ENCODE results near the gene LEF1. TPM values are rescaled to one million over a fixed set of nuclear protein-coding genes. Genes with fewer than 3 reads are reported as not detected.

The LEF1 gene
- polyA plus RNA-seq, 1 experiment = 2.7 TPM

DNA sequence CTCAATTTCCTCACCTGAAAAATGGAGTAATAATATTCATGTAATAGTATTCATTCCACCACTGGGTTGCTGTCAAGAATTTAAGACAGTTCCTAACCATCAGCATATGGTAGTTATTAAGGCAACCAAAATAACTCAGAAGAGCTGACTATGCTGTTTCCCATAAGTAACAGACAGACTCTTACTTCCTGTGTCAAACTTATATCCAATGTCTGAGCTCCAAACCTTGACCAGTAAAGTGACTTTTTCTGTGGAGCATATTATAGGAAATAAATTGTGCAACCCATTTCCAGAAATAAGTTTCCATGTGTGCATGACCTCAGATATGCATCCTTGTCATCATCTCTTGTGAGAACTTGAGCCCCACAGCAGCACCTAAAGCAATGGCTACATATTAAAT lies 100.3 kb downstream of the LEF1 start:
- no peaks in the 10 kb centered on the region for H3K27me3 ChIP-seq (ENCODE audit: control insufficient read depth, insufficient read depth, low read length)
- H3K4me3 ChIP-seq (ENCODE audit: low read depth, low read length) = no peak overlapping the region
- POLR2A ChIA-PET = no interaction called here
- CTCF ChIA-PET = interaction anchor here (1.3 kb wide), 1 partner anchor 504 kb away, joined by 4 read pairs; no protein-coding TSS in a partner anchor
- no peaks in the 10 kb centered on the region for H3K36me3 ChIP-seq (ENCODE audit: control insufficient read depth, insufficient read depth, low read length)
- peak; percentile 31 for DNase-seq (ENCODE audit: low read depth)
- TF ChIP-seq, protein P1, sequence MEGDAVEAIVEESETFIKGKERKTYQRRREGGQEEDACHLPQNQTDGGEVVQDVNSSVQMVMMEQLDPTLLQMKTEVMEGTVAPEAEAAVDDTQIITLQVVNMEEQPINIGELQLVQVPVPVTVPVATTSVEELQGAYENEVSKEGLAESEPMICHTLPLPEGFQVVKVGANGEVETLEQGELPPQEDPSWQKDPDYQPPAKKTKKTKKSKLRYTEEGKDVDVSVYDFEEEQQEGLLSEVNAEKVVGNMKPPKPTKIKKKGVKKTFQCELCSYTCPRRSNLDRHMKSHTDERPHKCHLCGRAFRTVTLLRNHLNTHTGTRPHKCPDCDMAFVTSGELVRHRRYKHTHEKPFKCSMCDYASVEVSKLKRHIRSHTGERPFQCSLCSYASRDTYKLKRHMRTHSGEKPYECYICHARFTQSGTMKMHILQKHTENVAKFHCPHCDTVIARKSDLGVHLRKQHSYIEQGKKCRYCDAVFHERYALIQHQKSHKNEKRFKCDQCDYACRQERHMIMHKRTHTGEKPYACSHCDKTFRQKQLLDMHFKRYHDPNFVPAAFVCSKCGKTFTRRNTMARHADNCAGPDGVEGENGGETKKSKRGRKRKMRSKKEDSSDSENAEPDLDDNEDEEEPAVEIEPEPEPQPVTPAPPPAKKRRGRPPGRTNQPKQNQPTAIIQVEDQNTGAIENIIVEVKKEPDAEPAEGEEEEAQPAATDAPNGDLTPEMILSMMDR (IDR thresholded peaks at IDR 0.05; ENCODE audit: insufficient read depth, low read depth, low read length) = no peak

DNA sequence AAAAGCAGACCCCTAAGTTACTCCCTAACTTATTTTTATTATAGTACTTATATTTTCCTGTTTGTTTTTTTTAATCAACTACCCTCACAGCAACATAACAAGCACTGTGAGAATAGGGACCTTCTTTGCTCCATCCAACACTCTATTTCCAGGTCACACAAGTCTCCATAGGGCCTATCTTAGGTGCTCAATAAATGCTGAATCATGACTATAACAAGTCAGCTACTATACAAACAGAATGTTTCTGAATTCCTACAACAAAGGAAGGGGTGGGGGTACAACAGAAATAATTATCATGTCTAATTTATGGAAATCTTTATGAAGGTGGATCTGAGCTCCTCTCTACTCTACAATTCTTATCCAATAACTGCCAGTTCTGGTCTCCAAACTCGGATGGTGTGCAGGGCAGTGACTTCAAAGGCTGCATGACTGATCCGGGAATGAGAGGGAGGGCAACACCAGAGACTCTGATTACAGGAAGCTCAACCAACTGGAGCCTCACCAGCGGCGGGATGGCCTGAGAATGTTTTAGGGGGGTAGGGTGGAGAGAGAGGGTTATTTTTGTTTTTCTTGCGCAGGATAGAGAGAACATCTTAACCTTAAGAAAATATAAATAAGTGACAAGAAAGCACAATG lies 107.9 kb downstream of the LEF1 start:
- ChIA-PET CTCF (interaction anchor here (0.6 to 5.9 kb wide), 13 partner anchors 15 to 577 kb away, joined by 3 to 29 read pairs (median 5); no protein-coding TSS in a partner anchor), POLR2A (no interaction called here)
- no peak overlapping the region for H3K4me3 ChIP-seq (ENCODE audit: low read depth, low read length)

DNA sequence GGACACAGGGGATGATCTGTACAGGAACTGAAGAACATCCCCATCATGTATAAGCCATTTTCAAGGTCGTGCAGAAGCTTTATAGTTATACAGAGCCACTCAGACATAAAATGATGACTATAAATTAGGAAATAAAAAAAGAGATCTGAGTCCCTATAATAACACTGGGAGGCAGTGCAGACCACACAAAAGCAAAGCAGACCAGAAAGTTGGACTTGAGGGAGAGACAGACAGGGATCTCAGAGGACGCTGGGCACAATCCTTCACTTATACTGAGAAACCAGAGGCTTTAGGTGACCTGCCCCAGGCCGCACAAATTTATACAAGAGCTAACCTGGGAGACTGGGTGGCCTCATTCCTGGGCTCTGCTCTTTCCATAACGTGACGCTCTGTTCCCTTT lies 108.6 kb downstream of the LEF1 start:
- CTCF ChIA-PET = interaction anchor here (0.6 to 5.9 kb wide), 15 partner anchors 9 to 578 kb away, joined by 3 to 29 read pairs (median 4); no protein-coding TSS in a partner anchor
- POLR2A ChIA-PET = no interaction called here
- TF ChIP-seq, protein P1 (IDR thresholded peaks at IDR 0.05; ENCODE audit: insufficient read depth, low read depth, low read length) = no peak
- no peaks in the 10 kb centered on the region for H3K27me3 ChIP-seq (ENCODE audit: control insufficient read depth, insufficient read depth, low read length)
- no peak overlapping the region for H3K4me3 ChIP-seq (ENCODE audit: low read depth, low read length)
- H3K36me3 ChIP-seq (ENCODE audit: control insufficient read depth, insufficient read depth, low read length) = no peaks in the 10 kb centered on the region
- DNase-seq (ENCODE audit: low read depth) = no peak

More for the DNA sequence above, 107.9 kb downstream of the LEF1 start:
- H3K27me3 ChIP-seq (ENCODE audit: control insufficient read depth, insufficient read depth, low read length) = no peaks in the 10 kb centered on the region
- TF ChIP-seq, protein P1 (IDR thresholded peaks at IDR 0.05; ENCODE audit: insufficient read depth, low read depth, low read length) = no peak
- no peak for DNase-seq (ENCODE audit: low read depth)
- no peaks in the 10 kb centered on the region for H3K36me3 ChIP-seq (ENCODE audit: control insufficient read depth, insufficient read depth, low read length)

DNA sequence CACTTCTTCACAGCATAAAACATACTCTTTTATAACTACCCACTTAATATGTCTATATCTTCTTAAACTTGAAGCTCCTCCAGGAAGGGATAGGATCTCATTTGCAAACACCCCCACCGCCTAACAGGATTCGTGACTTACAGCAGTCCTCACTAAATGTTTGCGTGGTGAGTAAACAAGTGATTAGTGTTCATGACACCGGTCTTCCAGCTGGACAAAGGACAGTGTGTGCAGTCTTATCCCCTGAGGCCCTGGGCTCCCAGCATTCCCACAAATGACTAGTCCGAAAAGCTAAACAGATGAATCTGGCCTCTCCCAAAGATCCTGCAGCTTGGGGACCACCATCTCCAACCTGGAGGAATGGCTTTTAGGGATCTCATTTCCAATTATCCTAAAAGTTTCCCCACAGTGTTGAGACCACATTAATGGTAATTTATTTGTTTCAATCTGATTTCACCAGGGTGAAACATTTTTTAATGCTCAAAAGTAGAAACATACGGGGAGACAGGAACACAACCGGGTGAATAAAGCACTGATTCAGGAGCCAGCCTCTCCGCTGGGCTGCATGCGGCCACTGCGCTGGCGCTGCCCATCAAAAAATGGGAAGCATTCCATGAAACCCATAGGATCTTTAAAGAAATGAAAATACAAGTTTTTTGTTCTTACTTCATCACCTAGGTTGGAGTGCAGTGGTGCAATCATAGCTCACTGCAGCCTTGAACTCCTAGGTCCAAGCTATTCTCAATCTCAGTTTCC lies 109.9 kb downstream of the LEF1 start:
- ChIA-PET CTCF (interaction anchor here (0.7 to 5.9 kb wide), 9 partner anchors 12 to 579 kb away, joined by 3 to 29 read pairs (median 6); no protein-coding TSS in a partner anchor), POLR2A (no interaction called here)
- TF ChIP-seq, protein P1 (IDR thresholded peaks at IDR 0.05; ENCODE audit: insufficient read depth, low read depth, low read length) = no peak
- no peaks in the 10 kb centered on the region for H3K36me3 ChIP-seq (ENCODE audit: control insufficient read depth, insufficient read depth, low read length)
- no peak overlapping the region for H3K4me3 ChIP-seq (ENCODE audit: low read depth, low read length)
- H3K27me3 ChIP-seq (ENCODE audit: control insufficient read depth, insufficient read depth, low read length) = no peaks in the 10 kb centered on the region
- peak; percentile 75 for DNase-seq (ENCODE audit: low read depth)

DNA sequence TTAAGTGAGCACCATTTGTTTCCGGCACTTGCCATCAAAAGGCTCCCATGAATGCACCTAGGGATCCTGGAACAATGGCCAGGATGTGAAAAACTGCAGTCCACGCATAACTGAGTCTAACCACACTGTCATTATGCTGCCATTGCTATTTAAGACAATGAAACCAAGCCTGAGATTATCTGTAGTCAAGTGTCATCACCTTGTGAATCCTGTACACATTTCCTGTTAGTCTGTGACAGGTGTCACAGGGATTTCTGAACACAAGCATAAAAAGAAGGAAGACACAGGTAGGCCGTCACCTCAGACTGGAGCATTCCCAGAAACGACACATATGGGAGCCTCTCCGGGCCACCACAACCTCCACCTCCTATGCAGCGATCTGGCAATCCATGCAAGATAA lies 112.3 kb downstream of the LEF1 start:
- Histone ChIP-seq H3K36me3 (ENCODE audit: control insufficient read depth, insufficient read depth, low read length) (no peaks in the 10 kb centered on the region), H3K4me3 (ENCODE audit: low read depth, low read length) (no peak overlapping the region), H3K27me3 (ENCODE audit: control insufficient read depth, insufficient read depth, low read length) (no peaks in the 10 kb centered on the region)
- TF ChIP-seq, protein P1 (IDR thresholded peaks at IDR 0.05; ENCODE audit: insufficient read depth, low read depth, low read length) = no peak
- CTCF ChIA-PET = interaction anchor here (0.6 to 1.7 kb wide), 3 partner anchors 22 to 243 kb away, joined by 3 to 5 read pairs (median 5); no protein-coding TSS in a partner anchor
- POLR2A ChIA-PET = no interaction called here
- DNase-seq (ENCODE audit: low read depth) = no peak

Data from BJ (cell line).